SK-N-SH (cell line): ENCODE measurements around the gene TNFRSF1B. TPM values are rescaled to one million over a fixed set of nuclear protein-coding genes. Genes with fewer than 3 reads are reported as not detected.

Experiments
- CTCF ChIA-PET: fragments of 300-600, 350-600 bp; formaldehyde crosslinking; extraction: SDS; loops from one replicate; lab custom pipeline; 2021; lab: Yijun Ruan, JAX
- POLR2A ChIA-PET: fragments of 350-600 bp; sonication (Branson Sonifier 250); formaldehyde crosslinking; extraction: SDS; loops from one replicate; lab custom pipeline; 2020; ENCODE audit warnings: antibody characterized with exemption, inconsistent platforms; lab: Yijun Ruan, JAX
- DNase-seq: peaks from one replicate; pipeline ENCODE4 v3.0.0; 2012
- H2AFZ ChIP-seq: fragments of 200-600 bp; sonication (generic); 2 replicates; pipeline ENCODE4 v1.8.1; 2016; ENCODE audit warnings: antibody characterized with exemption, mild to moderate bottlenecking, low read depth
- H3F3A ChIP-seq: fragments of 200-600 bp; sonication (generic); replicated peaks from 2 replicates; pipeline ENCODE3; 2016; ENCODE audit warnings: antibody characterized with exemption, mild to moderate bottlenecking; ENCODE audit not compliant: insufficient read depth
- H3K27ac ChIP-seq, 2 experiments: fragments of 200-500 bp in 1 of 2; fragments of 200-600 bp in 1 of 2; sonication (Bioruptor generic) in 1 of 2; sonication (generic), shearing (Covaris generic) in 1 of 2; 2 replicates each; pipeline versions ENCODE4 v1.5.1 to v1.6.1; 2014 to 2016; ENCODE audit warnings: low read depth in 2 of 2, inconsistent platforms in 1 of 2, low read length in 1 of 2, mild to moderate bottlenecking in 1 of 2, mixed read lengths in 1 of 2
- H3K27me3 ChIP-seq: fragments of 200-600 bp; sonication (generic), shearing (Covaris generic); 2 replicates; pipeline ENCODE4 v1.6.1; 2016; ENCODE audit warnings: mixed run types; ENCODE audit not compliant: insufficient read depth
- H3K36me3 ChIP-seq, 2 experiments: fragments of 200-500 bp in 1 of 2; fragments of 200-600 bp in 1 of 2; sonication (Bioruptor generic) in 1 of 2; sonication (generic) in 1 of 2; replicated peaks in 1 of 2; 2 replicates each; pipeline versions ENCODE3 to v1.5.1; 2014 to 2016; ENCODE audit warnings: low read length in 1 of 2, mild to moderate bottlenecking in 1 of 2; ENCODE audit not compliant: insufficient read depth in 2 of 2, control insufficient read depth in 1 of 2
- H3K4me1 ChIP-seq, 2 experiments: fragments of 200-500 bp in 1 of 2; fragments of 200-600 bp in 1 of 2; sonication (Bioruptor generic) in 1 of 2; sonication (generic), shearing (Covaris generic) in 1 of 2; 2 replicates each; pipeline versions ENCODE4 v1.5.1 to v1.6.1; 2014 to 2016; ENCODE audit warnings: low read depth in 1 of 2, low read length in 1 of 2, mixed run types in 1 of 2; ENCODE audit not compliant: insufficient read depth in 2 of 2, control insufficient read depth in 1 of 2
- H3K4me2 ChIP-seq: fragments of 200-600 bp; sonication (generic), shearing (Covaris generic); 2 replicates; pipeline ENCODE4 v1.6.1; 2017; ENCODE audit warnings: mixed run types
- H3K4me3 ChIP-seq, 2 experiments: fragments of 200-500 bp in 1 of 2; fragments of 200-600 bp in 1 of 2; sonication (Bioruptor generic) in 1 of 2; sonication (generic), shearing (Covaris generic) in 1 of 2; 2 replicates each; pipeline versions ENCODE4 v1.5.1 to v1.8.1; 2014 to 2016; ENCODE audit warnings: low read depth in 2 of 2, inconsistent platforms in 1 of 2, low read length in 1 of 2, mild to moderate bottlenecking in 1 of 2, mixed read lengths in 1 of 2, moderate library complexity in 1 of 2
- H3K79me2 ChIP-seq: fragments of 200-600 bp; sonication (generic); 2 replicates; pipeline ENCODE4 v1.8.1; 2017; ENCODE audit warnings: mild to moderate bottlenecking; ENCODE audit not compliant: insufficient read depth
- H3K9ac ChIP-seq: fragments of 200-600 bp; sonication (generic); 2 replicates; pipeline ENCODE4 v1.6.1; 2017; ENCODE audit warnings: mixed run types
- H3K9me2 ChIP-seq: fragments of 200-600 bp; sonication (generic); 2 replicates; pipeline ENCODE4 v1.6.1; 2017; ENCODE audit warnings: mixed run types
- H3K9me3 ChIP-seq: fragments of 200-600 bp; sonication (generic); 2 replicates; pipeline ENCODE4 v1.6.1; 2017; ENCODE audit warnings: mixed run types, mild to moderate bottlenecking, moderate library complexity
- H4K20me1 ChIP-seq: fragments of 200-600 bp; sonication (generic); 2 replicates; pipeline ENCODE4 v1.6.1; 2017; ENCODE audit warnings: mild to moderate bottlenecking, mixed run types; ENCODE audit not compliant: insufficient read depth
- CHD2 ChIP-seq: fragments of 150-350 bp; IDR thresholded peaks from 2 replicates; pipeline ENCODE4 v1.6.1; 2018; ENCODE audit warnings: low read length; ENCODE audit not compliant: partially characterized antibody
- ELF1 ChIP-seq: IDR thresholded peaks from 2 replicates; pipeline ENCODE4 v1.4.0; 2012
- EP300 ChIP-seq, 2 experiments: IDR thresholded peaks; 2 replicates each; pipeline versions ENCODE4 v1.4.0 to v1.6.1; 2012; ENCODE audit warnings: borderline replicate concordance in 1 of 2, low read depth in 1 of 2, low read length in 1 of 2
- EZH2phosphoT487 ChIP-seq: fragments of 200-600 bp; sonication (generic); IDR thresholded peaks from 2 replicates; pipeline ENCODE4 v1.6.1; 2017; ENCODE audit warnings: low read depth, mixed run types, mild to moderate bottlenecking, antibody characterized with exemption, moderate library complexity, borderline replicate concordance
- FOSL2 ChIP-seq: IDR thresholded peaks from 2 replicates; pipeline ENCODE4 v1.4.0; 2012; ENCODE audit warnings: low read depth, mild to moderate bottlenecking, moderate library complexity, borderline replicate concordance
- FOXJ3 ChIP-seq: sonication (generic); formaldehyde crosslinking; IDR thresholded peaks from 2 replicates; pipeline ENCODE4 v1.5.1; 2020; ENCODE audit warnings: mild to moderate bottlenecking, missing genetic modification reagents
- FOXM1 ChIP-seq: IDR thresholded peaks from 2 replicates; pipeline ENCODE4 v1.4.0; 2012; ENCODE audit warnings: low read depth, mild to moderate bottlenecking
- GABPA ChIP-seq: IDR thresholded peaks from 2 replicates; pipeline ENCODE4 v1.4.0; 2012; ENCODE audit warnings: low read depth, mild to moderate bottlenecking
- IRF3 ChIP-seq: fragments of 150-350 bp; IDR thresholded peaks from 2 replicates; pipeline ENCODE4 v1.6.1; 2016; ENCODE audit warnings: mild to moderate bottlenecking, low read depth, low read length
- JUND ChIP-seq: IDR thresholded peaks from 2 replicates; pipeline ENCODE4 v1.4.0; 2012
- MAX ChIP-seq: IDR thresholded peaks from 2 replicates; pipeline ENCODE4 v1.4.0; 2012; ENCODE audit warnings: low read depth
- MEF2A ChIP-seq: IDR thresholded peaks from 2 replicates; pipeline ENCODE4 v1.4.0; 2012; ENCODE audit warnings: low read depth, borderline replicate concordance
- NFIC ChIP-seq: IDR thresholded peaks from 2 replicates; pipeline ENCODE4 v1.4.0; 2012; ENCODE audit warnings: borderline replicate concordance
- NRF1 ChIP-seq: IDR thresholded peaks from 2 replicates; pipeline ENCODE4 v1.6.1; 2012; ENCODE audit warnings: low read depth, mild to moderate bottlenecking, low read length
- POLR2AphosphoS5 ChIP-seq: IDR thresholded peaks from 2 replicates; pipeline ENCODE4 v1.6.1; 2012; ENCODE audit warnings: low read depth, low read length
- TAF1 ChIP-seq: IDR thresholded peaks from 2 replicates; pipeline ENCODE4 v1.6.1; 2012; ENCODE audit warnings: low read depth, mild to moderate bottlenecking, low read length, moderate library complexity, borderline replicate concordance
- TCF12 ChIP-seq: IDR thresholded peaks from 2 replicates; pipeline ENCODE4 v1.4.0; 2012
- WGBS: methylation state at CpG from one replicate; pipeline ENCODE4 v1.1.6; 2017; ENCODE audit warnings: low lambda C conversion rate; 5-methylcytosine and 5-hydroxymethylcytosine counted together
- polyA plus RNA-seq, 3 experiments: library from polyadenylated mRNA; depleted of rRNA; stranded (reverse); fragments of >200 nt; gene quantifications; 2 replicates each; pipeline ENCODE4 v1.2.3, GENCODE V29; 2012
- TF ChIP-seq, protein P1 (sequence below): fragments of 150-350 bp; IDR thresholded peaks from 2 replicates; pipeline ENCODE4 v1.6.1; 2017; ENCODE audit warnings: antibody characterized with exemption, low read length, low read depth, borderline replicate concordance

Gene TNFRSF1B
- polyA plus RNA-seq, 1 of the 3 experiments (the other 2 are of a cell fraction), result 0.36 TPM

DNA sequence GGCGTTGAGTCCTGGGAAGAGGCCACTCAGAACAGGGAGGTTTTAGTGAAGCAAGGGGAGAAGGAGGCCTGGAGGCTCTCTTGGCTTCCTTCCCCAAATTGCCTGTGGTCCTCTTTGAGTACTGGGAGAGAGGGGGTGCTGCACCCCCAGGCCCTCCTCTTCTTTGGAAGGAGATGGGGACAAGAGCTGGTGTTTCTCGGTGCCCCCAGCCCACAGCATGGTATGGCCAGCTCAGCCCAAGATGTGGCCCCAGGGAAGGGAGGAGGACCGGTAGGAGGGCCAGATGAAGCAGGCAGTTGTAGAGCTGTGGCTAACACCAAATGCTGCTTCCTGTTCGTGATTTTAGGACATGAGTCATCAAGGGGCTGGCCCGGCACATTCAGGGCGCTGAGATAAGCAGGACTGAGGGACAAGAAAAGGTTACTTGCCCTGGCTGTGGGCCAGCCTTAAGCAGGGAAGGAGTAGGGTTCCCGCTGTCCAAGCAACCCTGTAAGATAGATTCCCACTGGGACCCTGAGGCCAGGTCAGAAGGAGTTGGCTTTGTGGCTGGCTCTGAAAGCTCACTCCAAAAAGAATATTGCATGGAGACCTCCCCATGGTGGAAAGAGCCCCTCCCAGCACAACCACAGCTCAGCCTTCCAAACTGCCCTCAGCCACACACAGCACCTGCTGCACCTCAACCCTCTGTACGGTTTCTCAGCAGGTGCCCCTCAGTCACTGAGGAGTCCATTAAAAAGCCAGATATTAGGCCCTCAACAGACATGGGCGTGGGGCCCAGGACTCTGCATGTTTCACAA is 4.9 kb upstream of the TNFRSF1B start:
- POLR2A ChIA-PET, result no interaction called here
- CTCF ChIA-PET, result interaction anchor here (1.1 kb wide), 1 partner anchor 497 kb away, joined by 3 read pairs; no protein-coding TSS in a partner anchor
- H2AFZ ChIP-seq, result peak overlapping the region; percentile 65; the same call in 1 of the 2 replicates
- no peak overlapping the region for H3K9ac ChIP-seq
- no peaks in the 10 kb centered on the region for H4K20me1 ChIP-seq
- DNase-seq, result no peak
- no peaks in the 10 kb centered on the region for H3F3A ChIP-seq
- no peaks in the 10 kb centered on the region for H3K9me3 ChIP-seq
- WGBS, result 38% methylated on average over 9 of the region's 9 CpGs
- H3K27me3 ChIP-seq, result no peaks in the 10 kb centered on the region
- no peaks in the 10 kb centered on the region for H3K9me2 ChIP-seq
- H3K27ac ChIP-seq, result no peak overlapping the region
- TF ChIP-seq MEF2A, result no peak
- TF ChIP-seq EP300 (IDR thresholded peaks at IDR 0.05; ENCODE audit: borderline replicate concordance in 1 of 2, low read depth in 1 of 2, low read length in 1 of 2), result no peak
- TF ChIP-seq JUND, result peak; percentile 60
- TF ChIP-seq, protein P1, sequence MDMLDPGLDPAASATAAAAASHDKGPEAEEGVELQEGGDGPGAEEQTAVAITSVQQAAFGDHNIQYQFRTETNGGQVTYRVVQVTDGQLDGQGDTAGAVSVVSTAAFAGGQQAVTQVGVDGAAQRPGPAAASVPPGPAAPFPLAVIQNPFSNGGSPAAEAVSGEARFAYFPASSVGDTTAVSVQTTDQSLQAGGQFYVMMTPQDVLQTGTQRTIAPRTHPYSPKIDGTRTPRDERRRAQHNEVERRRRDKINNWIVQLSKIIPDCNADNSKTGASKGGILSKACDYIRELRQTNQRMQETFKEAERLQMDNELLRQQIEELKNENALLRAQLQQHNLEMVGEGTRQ, result no peak
- TF ChIP-seq EZH2phosphoT487, result no peak
- no peak for TF ChIP-seq FOXM1
- TF ChIP-seq ELF1, result 0 out of 2 replicates have a peak, but pooled peaks have one; percentile 23
- peak; percentile 68; the same call in 1 of the 2 replicates for TF ChIP-seq NFIC
- no peak for TF ChIP-seq FOXJ3 (CRISPR knock-in tag)
- no peak for TF ChIP-seq GABPA
- no peak for TF ChIP-seq CHD2
- no peak for TF ChIP-seq TAF1
- 0 out of 2 replicates have a peak, but pooled peaks have one; percentile 27 for TF ChIP-seq MAX
- TF ChIP-seq TCF12, result peak; percentile 42; the same call in 1 of the 2 replicates
- no peak for TF ChIP-seq POLR2AphosphoS5
- peak; percentile 78; the same call in 1 of the 2 replicates for TF ChIP-seq FOSL2
- TF ChIP-seq IRF3, result no peak
- TF ChIP-seq NRF1, result no peak
- peaks cover 0 to 3% of the 10 kb centered on the region in 2 experiments; a peak in 1 of 4 replicates for H3K4me1 ChIP-seq
- H3K4me2 ChIP-seq, result peak overlapping the region; percentile 52; the same call in 1 of the 2 replicates
- no peak overlapping the region for H3K4me3 ChIP-seq
- no peaks in the 10 kb centered on the region for H3K36me3 ChIP-seq
- no peaks in the 10 kb centered on the region for H3K79me2 ChIP-seq
